ENCODE data around the gene TNNT3.

DNA sequence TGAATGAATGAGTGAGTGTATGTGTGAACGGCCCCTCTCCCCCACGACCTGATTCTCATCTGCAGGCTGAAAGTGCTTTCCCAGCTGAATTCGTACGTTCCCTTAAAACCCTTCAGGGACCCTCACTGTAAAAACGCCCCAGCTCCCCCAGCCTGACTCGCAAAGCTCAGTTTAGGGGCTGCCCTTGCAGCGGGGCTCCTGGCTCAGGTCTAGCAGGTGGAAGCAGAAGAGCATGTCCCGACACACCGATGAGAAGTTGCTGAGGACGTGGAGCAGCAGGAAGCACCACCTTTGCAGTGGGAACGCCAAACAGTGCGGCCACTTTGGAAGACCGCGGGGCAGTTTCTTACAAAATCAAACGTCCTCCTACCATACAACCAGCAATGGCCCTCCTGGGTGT, 24.1 kb downstream of the TNNT3 start:
- TF ChIP-seq, protein P1, sequence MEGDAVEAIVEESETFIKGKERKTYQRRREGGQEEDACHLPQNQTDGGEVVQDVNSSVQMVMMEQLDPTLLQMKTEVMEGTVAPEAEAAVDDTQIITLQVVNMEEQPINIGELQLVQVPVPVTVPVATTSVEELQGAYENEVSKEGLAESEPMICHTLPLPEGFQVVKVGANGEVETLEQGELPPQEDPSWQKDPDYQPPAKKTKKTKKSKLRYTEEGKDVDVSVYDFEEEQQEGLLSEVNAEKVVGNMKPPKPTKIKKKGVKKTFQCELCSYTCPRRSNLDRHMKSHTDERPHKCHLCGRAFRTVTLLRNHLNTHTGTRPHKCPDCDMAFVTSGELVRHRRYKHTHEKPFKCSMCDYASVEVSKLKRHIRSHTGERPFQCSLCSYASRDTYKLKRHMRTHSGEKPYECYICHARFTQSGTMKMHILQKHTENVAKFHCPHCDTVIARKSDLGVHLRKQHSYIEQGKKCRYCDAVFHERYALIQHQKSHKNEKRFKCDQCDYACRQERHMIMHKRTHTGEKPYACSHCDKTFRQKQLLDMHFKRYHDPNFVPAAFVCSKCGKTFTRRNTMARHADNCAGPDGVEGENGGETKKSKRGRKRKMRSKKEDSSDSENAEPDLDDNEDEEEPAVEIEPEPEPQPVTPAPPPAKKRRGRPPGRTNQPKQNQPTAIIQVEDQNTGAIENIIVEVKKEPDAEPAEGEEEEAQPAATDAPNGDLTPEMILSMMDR (IDR thresholded peaks at IDR 0.05): no peak
- TF ChIP-seq POLR2A (IDR thresholded peaks at IDR 0.05): no peak
